Right renal pelvis (tissue), 4 donors: ENCODE results near the gene KATNBL1. TPM values are rescaled to one million over a fixed set of nuclear protein-coding genes. Genes with fewer than 3 reads are reported as not detected.

Experiments used
- DNase-seq, 4 donors: peaks; one replicate each; pipeline ENCODE4 v3.0.0-alpha.2; 2013; ENCODE audit warnings: low read depth in 4 of 4, low spot score in 3 of 4, missing footprints in 1 of 4
- polyA plus RNA-seq, 4 donors: library from polyadenylated mRNA; unstranded; fragments of 120-200 nt; gene quantifications; one replicate each; pipeline ENCODE4 v1.2.1, GENCODE V29; 2013; ENCODE audit not compliant: insufficient read length in 4 of 4

The KATNBL1 gene
- polyA plus RNA-seq, result 10 to 100 TPM; 47.4 to 70.3 (median 54.3) TPM

GRCh38 chr15:34209421-34210282 lies at the start of gene KATNBL1:
KATNBL1 (minus strand) TSS chr15:34210096; CDS start chr15:34163676, 46,420 bp downstream.
- peak; percentile 93 to 96 (median 94) for DNase-seq

- no peak for DNase-seq
Measured at GRCh38 chr15:34259566-34259965, 49.7 kb upstream of the KATNBL1 start.

- DNase-seq, result no peak
Measured at GRCh38 chr15:34258151-34258550, 48.3 kb upstream of the KATNBL1 start.

- no peak for DNase-seq
Measured at GRCh38 chr15:34252545-34252944, 42.6 kb upstream of the KATNBL1 start.

GRCh38 chr15:34248190-34248589 lies 38.3 kb upstream of the KATNBL1 start:
- no peak for DNase-seq

GRCh38 chr15:34246276-34246976 lies 36.5 kb upstream of the KATNBL1 start:
- DNase-seq, result no peak

- DNase-seq, result no peak
Measured at GRCh38 chr15:34243226-34243625, 33.3 kb upstream of the KATNBL1 start.

- DNase-seq, result no peak
Measured at GRCh38 chr15:34242331-34242710, 32.4 kb upstream of the KATNBL1 start.

- DNase-seq, result no peak
Measured at GRCh38 chr15:34241376-34242330, 31.8 kb upstream of the KATNBL1 start.

- no peak for DNase-seq
Measured at GRCh38 chr15:34240537-34240936, 30.6 kb upstream of the KATNBL1 start.

- no peak for DNase-seq
Measured at GRCh38 chr15:34239151-34239808, 29.4 kb upstream of the KATNBL1 start.

GRCh38 chr15:34233614-34234013 lies 23.7 kb upstream of the KATNBL1 start:
- DNase-seq, result no peak

- peak in 1 of 4 donors; percentile 14 for DNase-seq
Measured at GRCh38 chr15:34223904-34224596, 14.2 kb upstream of the KATNBL1 start.

GRCh38 chr15:34217587-34218225 lies 7.8 kb upstream of the KATNBL1 start:
- no peak for DNase-seq

GRCh38 chr15:34216527-34217270 lies 6.8 kb upstream of the KATNBL1 start:
- DNase-seq, result no peak

- DNase-seq, result no peak
Measured at GRCh38 chr15:34214135-34214534, 4.2 kb upstream of the KATNBL1 start.

- no peak for DNase-seq
Measured at GRCh38 chr15:34213690-34214089, 3.8 kb upstream of the KATNBL1 start.

- DNase-seq, result no peak
Measured at GRCh38 chr15:34206011-34206410, 3.9 kb downstream of the KATNBL1 start.
